Skeletal muscle satellite cell (primary cell): ENCODE results near the gene SHOX. TPM values are rescaled to one million over a fixed set of nuclear protein-coding genes. Genes with fewer than 3 reads are reported as not detected.
"Not testable (repeated sequence)": the region's sequence is repeated elsewhere in the genome, so short reads cannot be mapped to it uniquely, and the experiment has no call there.

ENCODE experiments used
- H3K27me3 ChIP-seq: 2 replicates; pipeline ENCODE4 v1.7.0; 2013; ENCODE audit warnings: low read length; ENCODE audit not compliant: control insufficient read depth, insufficient read depth
- H3K36me3 ChIP-seq: 2 replicates; pipeline ENCODE4 v1.7.0; 2013; ENCODE audit warnings: mild to moderate bottlenecking, control low read depth, low read length; ENCODE audit not compliant: insufficient read depth
- H3K4me1 ChIP-seq: 2 replicates; pipeline ENCODE4 v1.7.0; 2013; ENCODE audit warnings: low read length; ENCODE audit not compliant: control insufficient read depth, insufficient read depth
- H3K4me2 ChIP-seq: 2 replicates; pipeline ENCODE4 v1.7.0; 2013; ENCODE audit warnings: mild to moderate bottlenecking, low read length
- H3K4me3 ChIP-seq: 2 replicates; pipeline ENCODE4 v1.7.0; 2013; ENCODE audit warnings: low read length
- H3K9ac ChIP-seq: 2 replicates; pipeline ENCODE4 v1.7.0; 2013; ENCODE audit warnings: mild to moderate bottlenecking, low read depth, low read length, moderate library complexity
- H3K9me3 ChIP-seq: replicated peaks from 2 replicates; pipeline ENCODE4 v1.7.0; 2013; ENCODE audit warnings: mild to moderate bottlenecking, control low read depth, low read length
- total RNA-seq: library from RNA; depleted of rRNA; stranded (reverse); fragments of >200 nt; gene quantifications from 2 replicates; pipeline ENCODE4 v1.2.3, GENCODE V29; 2012; rRNA removed

The SHOX gene
- total RNA-seq = not detected in 2 replicates

GRCh38 chrX:630612-631496, at the start of gene SHOX:
Gene SHOX, plus strand, starts transcription at chrX:630791. Its CDS starts 107 bp downstream, at chrX:630898.
- Histone ChIP-seq H3K36me3 (no peaks in the 10 kb centered on the region), H3K9me3 (no peaks in the 10 kb centered on the region), H3K4me1 (no peaks in the 10 kb centered on the region), H3K27me3 (peaks cover 11% of the 10 kb centered on the region), H3K4me2 (no peak within 1 kb of the TSS), H3K9ac (no peak within 1 kb of the TSS), H3K4me3 (no peak within 1 kb of the TSS)

GRCh38 chrX:581066-581465, 49.5 kb upstream of the SHOX start:
- no peak overlapping the region for H3K4me3 ChIP-seq
- H3K9ac ChIP-seq = no peak overlapping the region
- peaks cover 8% of the 10 kb centered on the region for H3K9me3 ChIP-seq
- H3K36me3 ChIP-seq = no peaks in the 10 kb centered on the region
- no peaks in the 10 kb centered on the region for H3K27me3 ChIP-seq
- H3K4me1 ChIP-seq = no peaks in the 10 kb centered on the region
- no peak overlapping the region for H3K4me2 ChIP-seq

GRCh38 chrX:581720-582298, 48.8 kb upstream of the SHOX start:
- peaks cover under 1% of the 10 kb centered on the region for H3K9me3 ChIP-seq
- H3K4me1 ChIP-seq = no peaks in the 10 kb centered on the region
- H3K36me3 ChIP-seq = no peaks in the 10 kb centered on the region

GRCh38 chrX:584572-584971, 46.0 kb upstream of the SHOX start:
- Histone ChIP-seq H3K4me3 (no peak overlapping the region), H3K4me2 (no peak overlapping the region), H3K36me3 (no peaks in the 10 kb centered on the region), H3K9ac (no peak overlapping the region), H3K27me3 (no peaks in the 10 kb centered on the region), H3K4me1 (no peaks in the 10 kb centered on the region), H3K9me3 (no peaks in the 10 kb centered on the region)

More at GRCh38 chrX:581720-582298, 48.8 kb upstream of the SHOX start:
- no peaks in the 10 kb centered on the region for H3K27me3 ChIP-seq
- H3K4me3 ChIP-seq = no peak overlapping the region
- no peak overlapping the region for H3K9ac ChIP-seq
- H3K4me2 ChIP-seq = no peak overlapping the region

GRCh38 chrX:585115-585808, 45.3 kb upstream of the SHOX start:
- Histone ChIP-seq H3K4me3 (no peak overlapping the region), H3K9ac (no peak overlapping the region), H3K9me3 (no peaks in the 10 kb centered on the region), H3K4me1 (no peaks in the 10 kb centered on the region), H3K27me3 (no peaks in the 10 kb centered on the region), H3K36me3 (no peaks in the 10 kb centered on the region), H3K4me2 (no peak overlapping the region)

- Histone ChIP-seq H3K4me3 (no peak overlapping the region), H3K27me3 (no peaks in the 10 kb centered on the region), H3K9ac (no peak overlapping the region), H3K4me1 (no peaks in the 10 kb centered on the region), H3K4me2 (no peak overlapping the region), H3K36me3 (no peaks in the 10 kb centered on the region), H3K9me3 (no peaks in the 10 kb centered on the region)
Measured at GRCh38 chrX:586351-586750, 44.2 kb upstream of the SHOX start.

- H3K4me2 ChIP-seq, H3K4me3 ChIP-seq, H3K27me3 ChIP-seq, H3K4me1 ChIP-seq, H3K9me3 ChIP-seq, H3K36me3 ChIP-seq, H3K9ac ChIP-seq: not testable (repeated sequence)
Measured at GRCh38 chrX:589261-589660, 41.3 kb upstream of the SHOX start.

- H3K36me3 ChIP-seq = no peaks in the 10 kb centered on the region
- no peaks in the 10 kb centered on the region for H3K27me3 ChIP-seq
- no peaks in the 10 kb centered on the region for H3K4me1 ChIP-seq
- H3K4me3 ChIP-seq = no peak overlapping the region
- H3K9me3 ChIP-seq = no peaks in the 10 kb centered on the region
- no peak overlapping the region for H3K4me2 ChIP-seq
- H3K9ac ChIP-seq = no peak overlapping the region
Measured at GRCh38 chrX:590693-591404, 39.7 kb upstream of the SHOX start.

- Histone ChIP-seq H3K4me3 (no peak overlapping the region), H3K36me3 (no peaks in the 10 kb centered on the region), H3K27me3 (no peaks in the 10 kb centered on the region), H3K9ac (no peak overlapping the region), H3K4me1 (no peaks in the 10 kb centered on the region), H3K9me3 (no peaks in the 10 kb centered on the region), H3K4me2 (no peak overlapping the region)
Measured at GRCh38 chrX:599837-600715, 30.5 kb upstream of the SHOX start.

- not testable (repeated sequence) for H3K4me2 ChIP-seq, H3K36me3 ChIP-seq, H3K4me3 ChIP-seq, H3K4me1 ChIP-seq, H3K9me3 ChIP-seq, H3K9ac ChIP-seq, H3K27me3 ChIP-seq
Measured at GRCh38 chrX:603029-603428, 27.6 kb upstream of the SHOX start.
